Endometrial microvascular endothelial cells (primary cell): ENCODE data around the gene PLD5. TPM values are rescaled to one million over a fixed set of nuclear protein-coding genes. Genes with fewer than 3 reads are reported as not detected.
"Not testable (repeated sequence)": the region's sequence is repeated elsewhere in the genome, so short reads cannot be mapped to it uniquely, and the experiment has no call there.

Experiments used
- in situ Hi-C: cut with HindIII; loops from 2 replicates; pipeline ENCODE4 v1.10.0; 2017; ENCODE audit warnings: low sequenced_read_pairs, low pct_unique_long_range_greater_than_20kb; ENCODE audit errors: inconsistent ontology term
- total RNA-seq: library from RNA; depleted of rRNA; stranded (reverse); fragments of >200 nt; gene quantifications from one replicate; pipeline ENCODE4 v1.2.3, GENCODE V29; 2015; ENCODE audit errors: inconsistent ontology term

PLD5 gene
- total RNA-seq, 1 donor from 2014 or later: not detected

DNA sequence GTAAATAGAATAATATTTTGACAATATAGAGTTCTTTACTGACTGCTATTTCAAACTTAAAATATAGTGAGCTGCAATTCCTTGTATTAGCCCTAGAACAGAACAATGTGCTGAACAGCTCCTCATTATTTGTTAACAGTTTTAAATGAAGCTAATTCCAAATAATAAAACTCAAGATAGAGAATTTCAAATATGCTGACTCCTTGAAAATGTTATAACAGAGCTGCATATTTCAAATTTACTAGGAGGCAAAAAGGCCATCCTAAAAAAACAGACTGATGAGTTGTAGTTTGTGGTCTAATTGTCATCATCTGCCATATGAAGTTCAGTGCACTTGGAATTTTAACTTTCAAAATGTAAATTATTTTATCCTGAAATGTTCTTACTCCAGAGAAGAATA, 197.1 kb downstream of the PLD5 start:
- in situ Hi-C loops: not testable (repeated sequence)

DNA sequence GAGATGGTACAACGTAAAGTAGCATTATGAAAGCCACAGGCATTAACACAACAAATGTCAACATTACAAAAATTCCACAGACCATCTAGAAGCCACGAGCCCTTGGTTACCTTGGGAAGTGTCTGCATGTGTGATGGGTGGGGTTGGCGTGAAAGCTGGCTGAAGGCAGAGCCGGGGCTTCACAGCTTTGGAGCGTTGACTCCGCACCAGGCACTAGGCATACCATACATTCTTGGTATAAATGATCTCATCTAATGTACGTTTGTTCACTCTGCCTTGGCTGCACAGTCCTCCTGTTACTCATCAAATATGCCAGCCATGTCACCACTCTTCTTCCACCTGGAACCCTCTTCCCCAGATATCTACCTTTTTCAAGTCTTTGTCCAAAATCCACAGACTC, 202.5 kb downstream of the PLD5 start:
- in situ Hi-C loops: not testable (repeated sequence)

DNA sequence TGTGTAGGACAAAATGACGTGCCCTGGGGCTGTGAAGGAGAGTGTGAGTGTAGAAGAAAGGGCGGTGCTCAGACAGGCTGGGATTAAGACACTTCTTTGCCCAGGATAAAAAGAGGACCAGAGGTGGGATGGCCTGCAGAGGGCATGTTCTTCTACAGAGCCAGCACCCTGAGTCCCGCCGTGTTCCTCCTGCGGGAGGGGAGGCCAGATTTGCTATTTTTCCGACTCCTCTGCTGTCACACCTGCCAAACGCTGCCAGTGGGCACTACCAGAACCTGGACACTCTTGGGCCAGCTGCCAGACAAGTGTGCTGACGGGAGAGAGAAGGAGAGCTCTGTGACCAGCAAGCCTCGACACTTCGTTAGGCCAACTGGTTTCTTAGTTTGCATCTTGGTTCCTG, 206.4 kb downstream of the PLD5 start:
- in situ Hi-C loops: no loop called here

DNA sequence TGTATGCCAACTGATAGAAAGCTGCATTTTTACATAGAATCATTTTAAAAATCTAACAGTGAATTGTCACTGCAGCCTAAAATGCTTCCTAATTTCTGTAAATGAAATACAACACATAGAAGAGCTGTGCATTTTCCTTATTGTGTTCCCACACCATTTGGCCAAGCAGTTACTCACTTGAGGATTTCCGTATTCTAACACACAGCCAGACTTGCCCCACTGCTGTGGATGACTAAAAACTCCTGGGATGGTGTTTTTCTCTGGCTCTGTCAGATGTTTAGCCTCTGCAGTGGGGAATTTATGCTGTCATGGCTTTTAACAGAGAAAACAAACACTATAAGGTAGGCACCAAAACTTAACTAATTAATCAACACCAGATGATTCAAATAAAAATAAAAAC, 209.6 kb downstream of the PLD5 start:
- in situ Hi-C loops: not testable (repeated sequence)

DNA sequence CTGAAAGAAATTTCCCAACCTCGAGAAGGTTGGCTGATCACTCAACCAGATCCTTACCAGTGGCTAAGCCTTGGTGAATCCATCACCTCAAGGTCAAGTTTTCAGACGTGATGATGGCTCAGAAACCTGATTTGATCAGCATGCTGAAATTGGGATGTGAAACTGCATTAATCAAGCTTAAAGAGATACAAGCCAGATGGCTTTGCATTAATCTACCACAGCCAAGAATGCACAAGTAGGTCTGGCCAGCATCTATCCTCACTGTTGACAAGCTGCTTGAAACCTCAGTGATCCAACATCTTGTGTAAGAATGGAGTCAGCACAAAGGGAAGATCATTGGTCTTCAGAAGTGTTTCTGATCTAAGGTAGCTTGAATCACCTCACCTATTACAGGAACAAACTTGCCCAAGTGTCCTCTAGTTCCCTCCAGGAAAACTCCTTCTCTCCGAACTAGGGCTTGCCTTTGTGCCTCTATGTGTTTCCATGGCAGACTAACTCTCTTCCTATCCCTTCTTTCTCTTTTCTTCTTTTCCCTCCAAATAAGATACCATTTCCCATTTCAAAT, 210.3 kb downstream of the PLD5 start:
- in situ Hi-C loops: not testable (repeated sequence)

DNA sequence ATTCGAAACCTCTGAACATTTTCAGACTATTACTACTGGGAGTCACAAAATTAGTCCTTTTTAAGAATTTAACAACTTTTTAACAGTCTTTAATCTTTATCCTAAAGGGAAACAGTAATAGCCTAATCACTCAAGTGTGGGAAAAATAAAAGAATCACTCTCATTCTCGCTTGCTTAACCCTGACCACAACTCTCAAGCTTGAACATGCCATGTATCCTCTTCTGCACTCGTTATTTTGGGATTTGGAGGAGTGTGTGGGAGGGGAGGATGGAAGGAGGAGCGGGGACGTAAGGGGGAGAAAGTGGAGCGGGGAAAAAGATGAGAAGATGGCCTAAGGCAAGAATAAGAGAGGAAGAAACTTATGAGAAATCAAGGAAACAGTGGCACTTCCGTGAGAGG, 215.8 kb downstream of the PLD5 start:
- in situ Hi-C loops: not testable (repeated sequence)

DNA sequence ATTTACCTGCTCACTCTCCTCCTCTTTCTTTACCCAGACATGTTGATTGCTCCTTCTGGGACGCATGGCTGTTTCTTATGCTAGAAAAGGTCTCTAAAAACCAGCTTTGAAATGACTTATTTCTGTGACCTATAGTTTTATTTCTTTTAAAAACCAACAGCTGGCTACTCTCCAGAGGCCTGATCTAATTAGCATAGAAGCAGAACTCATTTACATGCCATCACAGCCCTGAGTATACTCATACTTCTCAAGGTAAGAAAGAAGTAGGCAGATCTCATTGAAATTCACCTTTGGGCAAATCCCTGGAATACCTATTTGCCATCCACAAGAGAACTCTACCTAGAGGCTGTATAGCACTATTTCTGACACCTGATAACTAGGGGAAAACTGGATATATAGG, 230.7 kb downstream of the PLD5 start:
- in situ Hi-C loops: not testable (repeated sequence)

DNA sequence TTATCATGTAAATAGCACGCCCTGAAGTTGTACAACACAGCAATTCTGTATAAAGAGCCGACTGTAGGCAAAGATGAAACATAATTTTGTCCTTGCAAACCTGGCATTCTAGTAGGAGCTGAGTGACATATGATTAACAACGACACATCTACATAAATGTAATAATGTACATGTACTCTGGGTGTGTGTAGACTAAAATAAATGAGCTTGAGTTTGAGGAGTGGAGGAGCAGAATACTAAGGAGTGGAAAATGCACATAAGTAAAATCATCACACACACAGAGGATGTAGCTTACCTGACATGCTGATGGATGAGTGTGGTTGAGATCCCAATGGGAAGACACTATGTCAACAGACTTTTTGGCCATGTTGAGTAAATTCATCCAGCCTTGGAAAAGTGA, 236.4 kb downstream of the PLD5 start:
- in situ Hi-C loops: not testable (repeated sequence)

DNA sequence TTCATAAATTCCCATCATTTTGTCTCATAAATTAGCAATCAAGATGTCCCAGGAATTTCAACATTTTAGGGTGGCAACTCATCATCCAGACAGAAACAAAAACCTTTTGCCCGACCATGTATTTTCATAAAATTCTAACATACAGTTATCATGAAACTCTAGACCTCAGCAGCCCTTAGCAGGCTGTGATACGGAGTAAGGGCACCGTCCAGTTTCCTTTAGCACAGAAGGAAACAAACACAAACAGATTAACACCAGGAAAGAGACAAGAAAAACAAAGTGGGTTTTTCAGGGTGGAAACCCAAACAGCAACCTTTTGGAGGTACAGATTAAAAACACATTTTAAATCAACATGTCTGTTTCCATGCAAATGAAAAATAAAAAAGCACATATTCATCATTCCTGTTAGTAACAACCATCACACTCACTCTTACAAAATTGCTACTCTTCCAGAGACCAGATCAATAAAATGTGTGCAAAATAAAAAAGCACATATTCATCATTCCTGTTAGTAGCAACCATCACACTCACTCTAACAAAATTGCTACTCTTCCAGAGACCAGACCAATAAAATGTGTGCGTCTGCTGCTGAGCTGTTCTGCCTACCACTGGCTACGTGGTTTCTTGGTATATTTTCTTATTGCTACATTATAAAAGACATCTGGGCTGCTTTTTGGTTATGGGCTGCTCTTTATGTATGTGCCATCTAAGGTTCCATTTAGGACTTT, 241.6 kb downstream of the PLD5 start:
- in situ Hi-C loops: not testable (repeated sequence)

DNA sequence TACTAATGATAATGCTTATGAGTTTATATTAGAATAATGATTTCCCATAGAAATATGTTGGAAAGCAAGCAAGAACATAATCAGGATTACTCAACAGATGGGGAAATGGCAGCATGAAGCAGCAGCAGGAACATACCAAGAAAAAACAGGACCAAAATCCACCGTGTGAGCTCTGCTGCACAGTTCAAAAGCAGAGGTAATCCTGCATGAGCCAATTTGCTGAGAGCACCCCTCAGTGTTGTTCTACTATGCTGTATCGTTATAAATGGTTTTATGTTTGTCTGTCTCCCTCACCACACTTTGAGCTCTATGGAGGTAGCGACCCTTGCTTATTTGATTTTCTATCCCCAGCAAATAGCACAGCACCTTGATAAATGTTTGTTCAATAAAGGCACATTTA, 246.1 kb downstream of the PLD5 start:
- in situ Hi-C loops: not testable (repeated sequence)

DNA sequence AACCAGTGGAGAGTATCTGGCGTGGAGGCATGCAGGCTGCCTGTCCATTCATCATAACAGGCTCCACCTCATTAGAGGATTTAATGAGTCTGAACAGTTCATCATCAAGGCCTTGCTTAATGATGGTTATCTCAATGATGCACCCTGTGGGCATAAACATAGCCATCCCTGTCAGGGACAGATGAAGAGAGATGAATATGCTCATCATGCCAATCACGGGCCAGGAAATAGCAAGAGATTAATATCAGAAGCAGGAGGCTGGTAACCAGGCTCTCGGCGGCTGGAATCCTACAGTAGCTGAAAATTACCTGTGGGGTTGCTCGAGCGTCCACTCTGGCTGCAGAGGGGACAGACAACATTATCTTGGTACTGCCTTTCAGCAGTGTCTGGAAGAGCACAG, 247.7 kb downstream of the PLD5 start:
- in situ Hi-C loops: not testable (repeated sequence)

DNA sequence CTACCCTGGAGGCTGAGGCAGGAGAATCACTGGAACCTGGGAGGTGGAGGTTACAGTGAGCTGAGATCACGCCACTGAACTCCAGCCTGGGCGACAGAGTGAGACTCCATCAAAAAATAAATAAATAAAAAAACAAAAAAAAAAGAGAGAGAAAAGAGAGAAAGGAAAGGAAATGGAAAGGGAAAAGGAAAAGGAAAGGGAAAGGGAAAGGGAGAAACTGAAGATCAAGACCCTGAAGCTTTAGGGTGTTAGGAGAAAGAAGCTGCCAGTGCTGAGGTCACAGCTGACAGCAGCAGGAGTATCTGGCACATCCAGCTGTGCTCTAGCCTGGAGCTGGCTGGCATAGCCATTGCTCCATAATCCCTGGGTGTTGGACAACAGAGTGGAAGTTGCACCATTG, 257.5 kb downstream of the PLD5 start:
- in situ Hi-C loops: not testable (repeated sequence)

DNA sequence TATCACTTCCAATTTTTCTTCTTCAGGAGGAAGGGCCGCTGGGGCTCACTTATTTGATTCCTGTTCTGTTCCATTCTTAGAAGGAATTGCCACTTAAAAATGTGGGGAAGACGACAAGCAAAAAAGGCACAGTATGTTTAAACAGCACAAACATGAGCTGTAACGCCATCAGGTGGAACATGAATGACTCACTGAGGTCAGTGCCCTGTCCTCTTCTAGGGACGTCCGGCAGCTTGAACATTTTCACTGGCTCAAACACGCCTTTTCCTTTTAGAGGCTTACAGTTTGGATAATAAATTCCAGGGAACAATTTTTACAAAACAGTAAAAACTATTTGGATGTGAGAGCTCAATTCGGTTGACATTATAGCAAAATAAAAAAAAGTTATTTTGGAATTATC, 260.1 kb downstream of the PLD5 start:
- in situ Hi-C loops: not testable (repeated sequence)

DNA sequence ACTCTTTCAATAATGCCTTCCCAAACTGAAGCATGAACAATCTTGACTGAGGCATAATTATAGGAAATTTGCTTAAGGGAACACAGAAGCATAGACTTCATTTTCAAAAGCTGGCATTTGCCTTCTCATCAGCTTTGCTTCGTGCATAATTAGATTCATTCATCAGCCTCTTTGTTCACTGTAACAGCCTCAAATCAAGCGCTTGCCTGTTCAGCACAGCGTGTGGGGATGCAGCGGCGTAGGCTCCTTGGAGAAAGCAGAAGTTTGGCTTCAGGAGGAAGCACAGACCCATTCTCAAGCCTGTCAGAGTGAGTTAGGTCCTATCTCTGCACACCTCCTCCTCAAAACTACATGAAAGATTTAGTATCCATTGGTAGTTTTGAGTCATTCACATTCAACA, 279.2 kb downstream of the PLD5 start:
- in situ Hi-C loops: no loop called here

DNA sequence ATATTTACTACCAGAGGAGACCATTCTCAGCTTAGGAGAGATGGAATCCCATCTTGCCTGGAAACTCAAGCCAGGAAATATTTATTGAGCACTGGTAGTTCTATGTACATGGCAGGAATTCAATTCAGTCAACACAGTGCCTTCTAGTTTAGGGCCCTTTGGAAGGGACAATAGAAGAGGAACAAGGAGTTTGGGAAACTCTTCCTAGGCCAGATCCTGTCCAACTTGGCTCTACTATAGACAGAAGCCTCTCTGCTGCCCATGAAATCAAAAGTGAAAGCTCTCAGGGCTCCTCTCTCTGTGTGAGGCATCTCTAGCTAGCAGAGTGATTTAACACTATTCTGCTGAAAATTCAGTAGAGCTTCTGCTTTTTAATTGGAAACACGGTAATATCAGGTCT, 281.0 kb downstream of the PLD5 start:
- in situ Hi-C loops: no loop called here

DNA sequence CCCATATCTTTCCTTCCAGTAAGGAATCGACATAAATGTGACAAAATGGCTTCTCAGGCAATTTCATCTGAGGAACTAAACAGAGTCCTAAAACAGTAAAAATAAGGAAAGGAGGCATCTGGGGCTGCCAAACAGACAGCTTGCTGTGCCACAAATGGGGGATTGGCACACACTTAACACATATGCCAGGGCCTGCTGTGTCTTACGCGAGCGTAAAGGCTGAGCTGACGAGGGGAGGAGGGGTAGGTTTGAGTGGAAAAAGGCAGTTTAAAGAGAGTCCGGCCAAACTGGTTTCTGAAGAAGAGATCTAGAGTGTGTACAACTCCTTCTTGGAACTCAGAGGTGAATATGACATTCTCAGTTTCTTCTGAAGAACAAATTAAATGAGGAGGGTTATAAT, 281.5 kb downstream of the PLD5 start:
- in situ Hi-C loops: no loop called here

DNA sequence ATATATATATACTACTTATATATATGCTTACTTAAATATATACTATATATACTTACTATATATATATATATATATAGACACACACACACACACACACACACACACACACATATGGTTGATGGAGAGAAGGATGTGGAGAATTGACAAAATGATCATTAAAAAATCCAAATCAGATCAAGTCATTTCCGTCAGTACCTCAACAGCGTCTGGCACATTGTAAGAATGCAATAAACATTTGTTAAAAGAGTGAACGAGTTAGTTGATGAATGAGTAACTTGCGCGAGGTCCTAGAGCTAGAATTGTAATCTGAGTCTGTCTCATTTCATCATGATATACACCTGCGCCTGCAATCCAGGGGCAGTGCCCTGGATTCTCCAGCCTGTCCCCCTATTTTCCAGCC, 282.6 kb downstream of the PLD5 start:
- in situ Hi-C loops: no loop called here

DNA sequence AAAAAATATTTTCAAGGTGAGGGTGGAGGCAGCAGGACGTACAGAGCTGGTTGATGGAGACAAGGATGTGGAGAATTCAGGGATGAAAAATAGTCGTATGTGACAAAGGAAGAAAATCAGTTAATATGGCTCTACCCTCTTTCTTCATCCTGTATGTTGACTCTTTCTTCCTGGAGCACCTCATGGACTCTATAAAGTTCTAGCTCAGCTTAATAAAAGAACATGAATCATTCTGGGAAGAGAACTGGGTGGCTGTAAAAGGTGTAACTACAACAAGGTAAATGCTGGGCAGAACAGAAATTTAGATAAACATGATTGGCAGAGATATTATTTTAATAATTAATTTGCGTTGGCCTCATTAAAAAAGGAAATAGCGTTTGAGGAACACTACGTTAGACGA, 283.8 kb downstream of the PLD5 start:
- in situ Hi-C loops: no loop called here

DNA sequence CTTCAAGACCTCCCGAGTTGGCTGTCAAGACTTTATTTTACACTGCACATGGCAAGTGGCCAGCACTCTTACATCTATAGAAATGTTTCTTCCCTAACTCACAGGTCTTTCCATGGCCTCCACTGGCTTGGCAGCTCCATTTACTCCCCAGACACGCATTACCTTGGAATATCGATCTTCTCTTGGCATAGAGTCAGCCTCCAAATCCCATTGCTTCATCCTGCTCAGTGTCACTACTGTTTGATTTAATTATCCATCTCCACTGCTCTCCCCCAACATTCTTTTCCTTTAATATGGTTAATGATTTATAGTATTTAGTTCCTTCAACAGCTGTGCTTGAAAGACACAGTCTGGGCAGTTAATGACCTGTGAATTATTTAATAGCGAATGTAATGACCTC, 284.4 kb downstream of the PLD5 start:
- in situ Hi-C loops: no loop called here

DNA sequence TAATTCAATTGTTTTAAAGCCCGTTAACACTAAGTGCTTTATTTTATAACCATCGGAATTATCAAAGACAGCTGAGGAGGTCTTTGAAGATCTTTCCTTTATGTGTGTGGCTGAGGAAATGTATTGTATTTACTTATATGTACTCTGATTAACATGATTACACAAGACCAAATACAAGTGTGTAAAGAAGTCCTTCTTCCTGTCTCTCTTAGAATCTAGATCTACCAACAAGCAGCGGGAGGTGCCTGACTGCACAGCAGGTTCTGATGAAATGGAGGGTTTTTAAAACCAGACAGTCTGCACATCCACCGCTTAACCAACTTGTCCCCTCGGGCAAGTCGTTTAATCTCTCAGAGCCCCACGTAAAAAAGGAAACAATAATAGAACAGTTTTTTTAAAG, 285.1 kb downstream of the PLD5 start:
- in situ Hi-C loops: no loop called here

DNA sequence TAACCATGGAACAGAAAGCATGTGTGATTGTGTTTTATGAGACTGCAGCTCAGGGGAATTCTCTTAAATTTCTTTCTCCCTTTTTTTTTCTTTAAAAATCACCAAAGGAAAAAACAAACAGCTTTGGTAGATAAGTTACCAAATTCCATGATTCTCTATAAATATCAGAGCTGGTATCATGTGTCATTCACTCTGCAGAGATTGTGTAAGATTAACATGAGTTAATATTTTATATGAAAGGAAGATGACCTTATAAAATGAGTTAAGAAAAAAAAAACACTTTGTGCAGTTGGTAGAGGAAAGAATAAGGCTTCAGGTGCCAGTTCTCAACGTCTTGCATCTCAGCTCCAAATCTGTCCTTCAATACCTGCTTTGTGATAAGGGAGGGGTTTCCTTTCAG, 287.4 kb downstream of the PLD5 start:
- in situ Hi-C loops: no loop called here
